Mesenchymal stem cell (in vitro differentiated cells and primary cell): ENCODE data around the gene FAM227B.

Experiments
- DNase-seq: peaks from one replicate; pipeline ENCODE4 v3.0.0-alpha.2; 2013
- H2AFZ ChIP-seq: one replicate; pipeline ENCODE4 v1.6.1; 2013; ENCODE audit warnings: low read depth, mild to moderate bottlenecking, control low read depth, inconsistent platforms, low read length, moderate library complexity
- H2AK5ac ChIP-seq: 2 replicates; pipeline ENCODE4 v1.6.1; 2013; ENCODE audit warnings: low read length, moderate library complexity, mild to moderate bottlenecking, inconsistent platforms; ENCODE audit not compliant: severe bottlenecking
- H2BK120ac ChIP-seq: one replicate; pipeline ENCODE4 v1.6.1; 2013; ENCODE audit warnings: low read depth, mild to moderate bottlenecking, inconsistent platforms, low read length, moderate library complexity
- H2BK12ac ChIP-seq, 2 experiments: one replicate each; pipeline ENCODE4 v1.6.1; 2013; ENCODE audit warnings: inconsistent platforms in 2 of 2, low read length in 2 of 2, mild to moderate bottlenecking in 2 of 2, moderate library complexity in 2 of 2, control low read depth in 1 of 2
- H2BK15ac ChIP-seq: one replicate; pipeline ENCODE4 v1.6.1; 2013; ENCODE audit warnings: mild to moderate bottlenecking, low read depth, inconsistent platforms; ENCODE audit not compliant: poor library complexity, severe bottlenecking
- H2BK5ac ChIP-seq: 2 replicates; pipeline ENCODE4 v1.6.1; 2013; ENCODE audit warnings: low read depth, mild to moderate bottlenecking, low read length, control low read depth, inconsistent platforms; ENCODE audit not compliant: poor library complexity, severe bottlenecking
- H3K14ac ChIP-seq, 2 experiments: one replicate each; pipeline ENCODE4 v1.6.1; 2013; ENCODE audit warnings: inconsistent platforms in 2 of 2, low read length in 2 of 2, control low read depth in 1 of 2, mild to moderate bottlenecking in 1 of 2, moderate library complexity in 1 of 2
- H3K18ac ChIP-seq, 2 experiments: one replicate each; pipeline ENCODE4 v1.6.1; 2013; ENCODE audit warnings: inconsistent platforms in 2 of 2, low read length in 2 of 2, control low read depth in 1 of 2, low read depth in 1 of 2, mild to moderate bottlenecking in 1 of 2
- H3K23ac ChIP-seq, 2 experiments: one replicate each; pipeline ENCODE4 v1.6.1; 2013; ENCODE audit warnings: inconsistent platforms in 2 of 2, low read length in 2 of 2, mild to moderate bottlenecking in 2 of 2, moderate library complexity in 2 of 2, control low read depth in 1 of 2
- H3K27ac ChIP-seq: 2 replicates; pipeline ENCODE4 v1.5.1; 2013; ENCODE audit warnings: mild to moderate bottlenecking, moderate library complexity, low read length, control low read depth, inconsistent platforms; ENCODE audit not compliant: poor library complexity, severe bottlenecking
- H3K27me3 ChIP-seq, 2 experiments: 2 replicates each; pipeline versions ENCODE4 v1.6.1 to v1.7.0; 2013; ENCODE audit warnings: low read length in 2 of 2, mild to moderate bottlenecking in 2 of 2, moderate library complexity in 2 of 2, control low read depth in 1 of 2, inconsistent platforms in 1 of 2; ENCODE audit not compliant: control insufficient read depth in 1 of 2, insufficient read depth in 1 of 2
- H3K36me3 ChIP-seq, 2 experiments: 2 replicates each; pipeline versions ENCODE4 v1.6.1 to v1.7.0; 2013; ENCODE audit warnings: low read length in 2 of 2, control low read depth in 1 of 2, inconsistent platforms in 1 of 2, low read depth in 1 of 2, mild to moderate bottlenecking in 1 of 2; ENCODE audit not compliant: insufficient read depth in 2 of 2, control insufficient read depth in 1 of 2
- H3K4ac ChIP-seq, 2 experiments: one replicate each; pipeline ENCODE4 v1.6.1; 2013; ENCODE audit warnings: inconsistent platforms in 2 of 2, low read length in 2 of 2, mild to moderate bottlenecking in 2 of 2, moderate library complexity in 2 of 2, control low read depth in 1 of 2, low read depth in 1 of 2
- H3K4me1 ChIP-seq: 2 replicates; pipeline ENCODE4 v1.6.1; 2013; ENCODE audit warnings: low read depth, low read length, control low read depth; ENCODE audit not compliant: control insufficient read depth, insufficient read depth
- H3K4me2 ChIP-seq: 2 replicates; pipeline ENCODE4 v1.6.1; 2013; ENCODE audit warnings: low read length, mild to moderate bottlenecking, inconsistent platforms; ENCODE audit not compliant: poor library complexity, severe bottlenecking
- H3K4me3 ChIP-seq, 2 experiments: 2 replicates each; pipeline versions ENCODE4 v1.5.1 to v1.7.0; 2013; ENCODE audit warnings: low read length in 2 of 2, mild to moderate bottlenecking in 2 of 2, control low read depth in 1 of 2, low read depth in 1 of 2; ENCODE audit not compliant: insufficient read depth in 1 of 2
- H3K79me1 ChIP-seq: replicated peaks from 2 replicates; pipeline ENCODE4 v1.6.1; 2013; ENCODE audit warnings: mild to moderate bottlenecking, control low read depth, low read length, inconsistent platforms; ENCODE audit not compliant: poor library complexity, severe bottlenecking
- H3K9ac ChIP-seq: 2 replicates; pipeline ENCODE4 v1.7.0; 2013; ENCODE audit warnings: mild to moderate bottlenecking, low read length, moderate library complexity
- H3K9me3 ChIP-seq: 2 replicates; pipeline ENCODE4 v1.7.0; 2013; ENCODE audit warnings: mild to moderate bottlenecking, low read length; ENCODE audit not compliant: control insufficient read depth
- H4K8ac ChIP-seq: one replicate; pipeline ENCODE4 v1.6.1; 2013; ENCODE audit warnings: inconsistent platforms, mild to moderate bottlenecking, low read length, moderate library complexity
- H4K91ac ChIP-seq: one replicate; pipeline ENCODE4 v1.6.1; 2013; ENCODE audit warnings: mild to moderate bottlenecking, low read length, inconsistent platforms
- WGBS: methylation state at CpG from one replicate; pipeline ENCODE4 v1.1.7; 2013; ENCODE audit warnings: mixed read lengths; 5-methylcytosine and 5-hydroxymethylcytosine counted together

FAM227B gene

GRCh38 chr15:49438962-49439631, 181.5 kb downstream of the FAM227B start:
- H3K27me3 ChIP-seq: no peaks in the 10 kb centered on the region
- 49% methylated on average over 4 of the region's 6 CpGs for WGBS

GRCh38 chr15:49436751-49437150, 183.9 kb downstream of the FAM227B start:
- no peak for DNase-seq
- peak overlapping the region in 1 of 2 experiments; percentile 84 for H3K4me3 ChIP-seq
- H2BK5ac ChIP-seq: no peak overlapping the region
- H3K9ac ChIP-seq: peak overlapping the region; percentile 100
- no peaks in the 10 kb centered on the region for H3K27me3 ChIP-seq
- WGBS: 67% methylated on average over 1 of the region's 2 CpGs
- peaks cover 0 to 98% of the 10 kb centered on the region in 2 experiments for H3K36me3 ChIP-seq
- no peak overlapping the region for H2BK120ac ChIP-seq
- H3K9me3 ChIP-seq: no peaks in the 10 kb centered on the region
- no peak overlapping the region for H3K4ac ChIP-seq
- H3K79me1 ChIP-seq: no peaks in the 10 kb centered on the region
- H3K23ac ChIP-seq: no peak overlapping the region
- no peak overlapping the region for H2AFZ ChIP-seq
- H4K8ac ChIP-seq: no peak overlapping the region
- no peak overlapping the region for H3K27ac ChIP-seq
- no peak overlapping the region for H2AK5ac ChIP-seq
- no peaks in the 10 kb centered on the region for H3K4me1 ChIP-seq
- no peak overlapping the region for H3K4me2 ChIP-seq
- H4K91ac ChIP-seq: no peak overlapping the region
- no peak overlapping the region for H2BK12ac ChIP-seq
- H3K14ac ChIP-seq: no peak overlapping the region
- H2BK15ac ChIP-seq: no peak overlapping the region
- no peak overlapping the region for H3K18ac ChIP-seq

More at GRCh38 chr15:49438962-49439631, 181.5 kb downstream of the FAM227B start:
- Histone ChIP-seq H3K27ac (no peak overlapping the region), H2BK15ac (no peak overlapping the region), H2BK12ac (no peak overlapping the region), H2AK5ac (no peak overlapping the region), H3K4me3 (peak overlapping the region in 1 of 2 experiments; percentile 84), H2BK5ac (no peak overlapping the region), H3K36me3 (peaks cover 0 to 98% of the 10 kb centered on the region in 2 experiments), H2AFZ (peak overlapping the region; percentile 1), H2BK120ac (peak overlapping the region; percentile 19), H4K91ac (peak overlapping the region; percentile 39), H3K4ac (peak overlapping the region in 1 of 2 experiments; percentile 82), H3K14ac (no peak overlapping the region), H3K4me2 (no peak overlapping the region), H3K79me1 (no peaks in the 10 kb centered on the region), H4K8ac (peak overlapping the region; percentile 77), H3K18ac (peak overlapping the region; percentile 34 to 54), H3K9ac (peak overlapping the region; percentile 100), H3K4me1 (no peaks in the 10 kb centered on the region), H3K9me3 (no peaks in the 10 kb centered on the region), H3K23ac (no peak overlapping the region)
- no peak for DNase-seq

GRCh38 chr15:49435174-49435573, 185.4 kb downstream of the FAM227B start:
- H3K9me3 ChIP-seq: no peaks in the 10 kb centered on the region
- no peak overlapping the region for H4K91ac ChIP-seq
- peak overlapping the region; percentile 100 for H3K9ac ChIP-seq
- H2BK12ac ChIP-seq: no peak overlapping the region
- WGBS: no CpG with 5 or more reads among the region's 1 CpG
- H3K4me3 ChIP-seq: peak overlapping the region in 1 of 2 experiments; percentile 84
- H3K18ac ChIP-seq: no peak overlapping the region
- H2BK15ac ChIP-seq: no peak overlapping the region
- no peaks in the 10 kb centered on the region for H3K4me1 ChIP-seq
- no peak overlapping the region for H3K4me2 ChIP-seq
- H2BK5ac ChIP-seq: no peak overlapping the region
- no peak overlapping the region for H4K8ac ChIP-seq
- H3K27ac ChIP-seq: no peak overlapping the region
- no peak overlapping the region for H3K4ac ChIP-seq
- no peak overlapping the region for H2BK120ac ChIP-seq
- H2AK5ac ChIP-seq: no peak overlapping the region
- no peaks in the 10 kb centered on the region for H3K27me3 ChIP-seq
- H2AFZ ChIP-seq: no peak overlapping the region
- no peaks in the 10 kb centered on the region for H3K79me1 ChIP-seq
- H3K14ac ChIP-seq: no peak overlapping the region
- peaks cover 0 to 98% of the 10 kb centered on the region in 2 experiments for H3K36me3 ChIP-seq
- H3K23ac ChIP-seq: no peak overlapping the region
- DNase-seq: no peak

GRCh38 chr15:49430046-49430445, 190.6 kb downstream of the FAM227B start:
- Histone ChIP-seq H3K9ac (peak overlapping the region; percentile 100), H2BK12ac (peak overlapping the region in 1 of 2 experiments; percentile 3), H3K9me3 (no peaks in the 10 kb centered on the region), H3K4ac (no peak overlapping the region), H2BK15ac (no peak overlapping the region), H3K23ac (no peak overlapping the region), H3K27ac (no peak overlapping the region), H3K36me3 (peaks cover 0 to 96% of the 10 kb centered on the region in 2 experiments), H2BK120ac (no peak overlapping the region), H4K8ac (no peak overlapping the region), H4K91ac (no peak overlapping the region), H3K4me2 (no peak overlapping the region), H3K4me3 (peak overlapping the region in 1 of 2 experiments; percentile 84), H2AK5ac (no peak overlapping the region), H2AFZ (no peak overlapping the region), H3K79me1 (no peaks in the 10 kb centered on the region), H3K27me3 (no peaks in the 10 kb centered on the region), H2BK5ac (no peak overlapping the region), H3K18ac (no peak overlapping the region), H3K14ac (no peak overlapping the region), H3K4me1 (no peaks in the 10 kb centered on the region)
- DNase-seq: no peak
- 79% methylated on average over 1 of the region's 1 CpG for WGBS
